ENCODE data around the gene TET2. TPM values are rescaled to one million over a fixed set of nuclear protein-coding genes. Genes with fewer than 3 reads are reported as not detected.

The TET2 gene
- total and polyA plus RNA-seq, 2 of the 4 experiments (the other 2 are of a cell fraction), result 5.6 to 25.3 TPM

GRCh38 chr4:105197777-105198176 lies 51.1 kb downstream of the TET2 start:
- H4K8ac ChIP-seq (ENCODE audit: low read depth in 2 of 2, low read length in 2 of 2), result no peak overlapping the region; a peak in 1 of 4 replicates
- CTCF ChIA-PET, result no interaction called here
- no peak overlapping the region for H2AK5ac ChIP-seq (ENCODE audit: low read depth, low read length)
- peaks cover 4% of the 10 kb centered on the region; the same call in 1 of the 2 replicates for H3K9me1 ChIP-seq (ENCODE audit: insufficient read depth, low read length)
- H3K27me3 ChIP-seq (ENCODE audit: control insufficient read depth, insufficient read depth, low read length), result no peaks in the 10 kb centered on the region
- H3K4ac ChIP-seq (ENCODE audit: low read depth, low read length), result no peak overlapping the region
- H3K4me1 ChIP-seq (ENCODE audit: control insufficient read depth, insufficient read depth, low read length), result peaks cover 5% of the 10 kb centered on the region
- no peak overlapping the region for H3K4me3 ChIP-seq (ENCODE audit: insufficient read depth, low read depth, low read length)
- DNase-seq, result peak; percentile 43
- H4K5ac ChIP-seq (ENCODE audit: low read depth, low read length), result no peak overlapping the region
- H3K9me3 ChIP-seq (ENCODE audit: control insufficient read depth, insufficient read depth, low read length), result no peaks in the 10 kb centered on the region
- no peak overlapping the region for H2BK20ac ChIP-seq (ENCODE audit: low read depth, low read length)
- intact Hi-C loops (cut with micrococcal nuclease) (loop anchor here (5.0 kb wide), 1 partner anchor 275 kb away; the partner anchor contains the start of gene PPA2), dilution Hi-C loops (cut with HindIII; ENCODE audit: low sequenced_read_pairs, unreplicated experiment) (no loop called here), in situ Hi-C loops (cut with MboI; ENCODE audit: low sequenced_read_pairs) (no loop called here)
- H2AK9ac ChIP-seq (replicated peaks; ENCODE audit: low read depth, low read length, poor library complexity), result no peak overlapping the region
- peaks cover 3% of the 10 kb centered on the region; the same call in 1 of the 2 replicates for H3K36me3 ChIP-seq (ENCODE audit: control insufficient read depth, insufficient read depth, low read length)
- no peak overlapping the region for H3K56ac ChIP-seq (ENCODE audit: extremely low read depth, insufficient read depth, low read length)
- no peak overlapping the region for H2AFZ ChIP-seq (replicated peaks; ENCODE audit: low read length, poor library complexity)
- peak; percentile 38; the same call in 1 of the 2 replicates for ATAC-seq (ENCODE audit: low read depth)
- H2BK15ac ChIP-seq (ENCODE audit: low read depth, low read length), result no peak overlapping the region
- no peak for TF ChIP-seq MAFK (IDR thresholded peaks at IDR 0.05; ENCODE audit: low read depth, low read length)
- no peak for TF ChIP-seq MXI1 (IDR thresholded peaks at IDR 0.05; ENCODE audit: borderline replicate concordance, low read depth, low read length)
- no peak for TF ChIP-seq RFX5 (IDR thresholded peaks at IDR 0.05; ENCODE audit: low read depth, low read length)
- no peak for TF ChIP-seq SMC3 (IDR thresholded peaks at IDR 0.05; ENCODE audit: low read depth, low read length)
- no peak for TF ChIP-seq BHLHE40 (IDR thresholded peaks at IDR 0.05; ENCODE audit: low read depth, low read length)
- TF ChIP-seq FOS (IDR thresholded peaks at IDR 0.05; ENCODE audit: low read depth, low read length), result peak; percentile 20; the same call in 1 of the 2 replicates
- no peak for TF ChIP-seq RAD21 (IDR thresholded peaks at IDR 0.05; ENCODE audit: low read length)
- H4K20me1 ChIP-seq (ENCODE audit: insufficient read depth, low read length), result no peaks in the 10 kb centered on the region
- peaks cover 14 to 27% of the 10 kb centered on the region in 2 experiments for H3K79me1 ChIP-seq (ENCODE audit: low read depth in 1 of 2, low read length in 2 of 2)
- no CpG with 5 or more reads among the region's 3 CpGs for WGBS, 2 experiments (ENCODE audit: extremely low coverage in 2 of 2, insufficient read length in 1 of 2)
- H3K23ac ChIP-seq (ENCODE audit: low read depth, low read length), result no peak overlapping the region
- H3K4me2 ChIP-seq (ENCODE audit: low read depth, low read length), result no peak overlapping the region
- no peak overlapping the region for H2BK120ac ChIP-seq (ENCODE audit: low read depth, low read length)
- no peak overlapping the region for H3K18ac ChIP-seq (ENCODE audit: low read depth, low read length)
- H2BK5ac ChIP-seq (ENCODE audit: low read depth, low read length, poor library complexity, severe bottlenecking), result peak overlapping the region; percentile 17
- POLR2A ChIA-PET (ENCODE audit: unreplicated experiment), result no interaction called here
- no peak overlapping the region for H3K14ac ChIP-seq (replicated peaks; ENCODE audit: low read depth, low read length)
- no peak overlapping the region for H3K9ac ChIP-seq (ENCODE audit: low read depth, low read length)
- H3K27ac ChIP-seq (ENCODE audit: insufficient read depth, low read length), result 0 out of 2 replicates have a peak overlapping the region, but pooled peaks have one; percentile 44
- no TSS peak for BruUV-seq (replicated peaks)
- H4K91ac ChIP-seq (ENCODE audit: insufficient read depth, low read depth, low read length), result no peak overlapping the region
